ENCODE data around the gene PTPRN2. TPM values are rescaled to one million over a fixed set of nuclear protein-coding genes. Genes with fewer than 3 reads are reported as not detected.

The PTPRN2 gene
- total and polyA plus RNA-seq, 2 of the 8 experiments (the other 6 are each of a cell fraction or from before 2014, with no cell fraction given) = 2.6 to 4.5 TPM

DNA sequence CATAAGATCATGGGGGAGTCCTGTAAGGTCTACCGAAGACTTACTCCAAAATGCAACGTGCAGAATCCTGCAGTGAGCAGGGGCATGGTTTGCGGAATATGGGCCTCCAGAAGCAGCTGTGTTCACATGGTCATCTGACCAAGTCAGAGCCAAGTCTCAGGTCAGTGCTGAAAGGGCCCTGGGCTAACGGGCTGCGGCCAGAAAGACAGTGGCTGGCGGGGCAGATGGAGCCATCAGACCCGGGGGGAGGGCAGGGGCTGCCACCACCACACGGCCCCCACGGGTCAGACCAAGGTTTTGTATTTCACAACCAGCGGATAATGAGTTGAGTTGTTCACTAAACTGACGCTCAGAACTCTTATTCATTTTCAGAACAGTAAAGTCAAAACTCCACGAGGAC, 522.3 kb downstream of the PTPRN2 start (continued):
- TF ChIP-seq CHD7 (IDR thresholded peaks at IDR 0.05; ENCODE audit: insufficient replicate concordance, low read length) (no peak), PHF8 (conservative IDR thresholded peaks at IDR 0.05; ENCODE audit: low read depth, low read length) (no peak), CTCF (IDR thresholded peaks at IDR 0.05; ENCODE audit: control extremely low read depth in 1 of 3, insufficient read depth in 1 of 3, low read depth in 1 of 3, low read length in 3 of 3) (no peak), EP300 (IDR thresholded peaks at IDR 0.05; ENCODE audit: borderline replicate concordance in 1 of 2, low read depth in 2 of 2, low read length in 2 of 2) (no peak), KDM1A (IDR thresholded peaks at IDR 0.05; ENCODE audit: borderline replicate concordance, low read length) (no peak), SP1 (IDR thresholded peaks at IDR 0.05; ENCODE audit: low read depth, low read length) (no peak)
- TF ChIP-seq, protein P1, sequence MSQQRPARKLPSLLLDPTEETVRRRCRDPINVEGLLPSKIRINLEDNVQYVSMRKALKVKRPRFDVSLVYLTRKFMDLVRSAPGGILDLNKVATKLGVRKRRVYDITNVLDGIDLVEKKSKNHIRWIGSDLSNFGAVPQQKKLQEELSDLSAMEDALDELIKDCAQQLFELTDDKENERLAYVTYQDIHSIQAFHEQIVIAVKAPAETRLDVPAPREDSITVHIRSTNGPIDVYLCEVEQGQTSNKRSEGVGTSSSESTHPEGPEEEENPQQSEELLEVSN (IDR thresholded peaks at IDR 0.05) = no peak

Data from H1 (cell line).